ENCODE results near the gene PHAF1.

PHAF1 gene

DNA sequence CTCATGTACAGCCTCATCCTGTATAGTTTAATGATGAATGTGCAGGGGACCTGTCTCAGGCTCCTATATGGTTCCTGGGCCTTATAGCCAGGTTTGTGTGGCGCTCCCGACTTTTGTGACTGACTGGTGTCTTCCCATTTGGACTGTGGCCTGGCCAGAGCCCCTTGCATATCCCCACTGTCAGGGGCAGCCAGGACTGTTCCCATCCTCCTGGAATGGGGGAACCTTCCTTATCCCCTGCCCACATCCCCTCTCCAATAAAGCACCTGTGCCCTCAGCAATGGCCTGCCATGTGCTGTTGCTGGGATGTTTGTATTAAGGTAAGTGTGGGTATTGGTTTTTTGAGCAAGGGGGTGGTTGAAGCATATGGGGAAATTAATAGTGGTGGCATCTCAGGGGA, 38.5 kb downstream of the PHAF1 start:
- no peak for DNase-seq

DNA sequence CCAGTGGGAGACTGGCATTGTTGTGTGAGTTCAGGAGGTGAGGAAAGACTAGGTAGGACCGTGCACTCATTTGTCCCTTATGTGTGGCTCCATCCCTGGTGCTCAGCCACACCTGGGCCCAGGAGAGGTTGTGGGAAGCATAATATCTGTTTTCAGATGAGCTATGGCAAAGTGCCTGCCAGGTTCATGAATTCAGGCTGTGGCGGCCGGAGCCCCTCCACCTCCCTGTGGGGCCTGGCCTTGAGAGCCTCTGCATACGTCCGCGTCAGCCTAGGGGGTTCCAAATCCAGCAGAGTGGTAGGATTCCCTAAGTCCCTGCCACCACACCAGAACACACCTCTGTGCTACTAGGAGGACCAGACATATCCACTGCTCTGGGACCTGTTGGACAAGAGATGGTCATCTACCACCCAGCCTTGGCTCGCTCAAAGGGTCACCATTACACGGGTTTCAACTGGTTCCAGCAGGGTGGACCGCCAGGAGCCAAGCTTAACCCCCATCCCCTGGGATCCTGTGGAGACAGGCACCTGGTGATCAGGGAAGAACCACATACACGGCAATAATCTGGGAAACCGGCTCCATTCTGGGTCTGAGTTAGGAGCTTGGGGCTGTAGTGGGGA, 39.0 kb downstream of the PHAF1 start:
- DNase-seq, result no peak

DNA sequence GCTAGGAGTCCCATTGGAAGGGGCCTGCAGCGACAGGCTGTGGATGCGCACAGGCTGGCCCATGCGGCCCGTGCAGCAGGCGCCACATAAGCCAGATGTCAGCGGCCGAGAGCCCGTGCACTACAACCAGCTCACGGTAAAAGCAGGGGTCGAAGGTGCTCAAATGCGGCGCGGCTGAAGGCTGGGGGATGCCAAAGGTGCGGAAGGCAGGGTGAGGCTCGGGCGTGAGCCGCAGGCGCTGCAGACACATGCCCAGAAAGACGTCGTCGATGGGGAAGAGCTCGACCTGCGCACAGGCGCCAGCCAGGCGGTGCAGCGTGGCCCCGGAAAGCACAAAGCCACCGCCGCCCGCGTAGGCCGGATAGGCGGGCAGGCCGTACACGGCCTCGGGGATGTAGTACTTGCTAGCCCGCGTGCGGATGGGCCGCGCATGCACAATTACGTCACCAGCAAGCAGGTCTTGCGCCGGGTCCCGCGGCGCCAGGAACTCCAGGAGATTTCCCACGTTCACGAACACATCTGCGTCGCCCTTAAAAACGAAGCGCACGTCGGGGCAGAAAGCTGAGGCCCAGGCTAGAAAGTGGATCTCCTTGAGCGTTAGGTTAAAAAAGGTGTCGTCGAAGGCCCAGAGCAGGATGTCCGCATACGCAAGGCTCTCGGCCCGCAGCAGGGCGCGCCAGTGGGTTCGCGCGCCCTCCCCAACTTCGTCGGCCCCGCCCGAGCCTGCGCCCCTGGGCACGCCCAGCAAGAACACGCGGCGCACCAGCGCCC, 39.7 kb downstream of the PHAF1 start:
- no peak for DNase-seq

DNA sequence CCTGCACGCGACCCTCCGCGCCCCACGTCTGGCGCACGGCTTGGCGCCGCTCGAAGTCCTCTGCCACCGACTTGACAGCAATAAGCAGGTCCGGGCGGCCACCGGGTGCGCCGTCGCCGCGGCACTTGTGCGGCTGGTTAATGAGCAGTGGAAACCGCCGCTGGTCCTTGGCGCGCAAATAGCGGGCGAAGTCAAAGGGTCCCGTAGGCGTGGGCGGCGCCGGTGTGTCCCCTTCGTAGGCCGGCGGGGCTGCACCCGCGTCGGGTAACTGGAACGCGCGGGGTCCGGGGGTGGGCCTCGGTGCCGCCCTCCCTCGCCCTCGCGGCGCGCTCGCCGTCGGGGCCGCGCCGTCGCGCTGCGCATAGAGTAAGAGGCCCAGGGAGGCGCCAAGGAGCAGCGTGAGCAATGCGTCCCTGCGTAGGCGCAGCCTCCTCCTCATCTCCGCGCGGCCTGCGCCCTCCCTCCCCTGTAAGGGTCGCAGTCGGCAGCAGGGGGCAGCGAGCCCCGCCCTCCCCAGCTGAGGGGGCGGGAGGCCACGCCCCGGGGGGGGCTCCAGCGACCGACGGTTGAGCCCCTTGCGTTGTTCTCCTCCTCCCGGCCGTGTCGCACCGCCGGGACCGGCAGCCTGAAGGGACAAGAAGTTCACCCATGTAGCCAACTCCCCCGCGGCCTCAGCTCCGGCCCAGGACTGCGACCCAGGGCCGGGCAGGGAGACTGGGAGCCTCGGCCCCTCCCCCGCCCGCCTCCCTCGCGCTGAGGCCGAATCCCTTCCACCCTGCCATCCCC, 40.5 kb downstream of the PHAF1 start:
- DNase-seq, result no peak

DNA sequence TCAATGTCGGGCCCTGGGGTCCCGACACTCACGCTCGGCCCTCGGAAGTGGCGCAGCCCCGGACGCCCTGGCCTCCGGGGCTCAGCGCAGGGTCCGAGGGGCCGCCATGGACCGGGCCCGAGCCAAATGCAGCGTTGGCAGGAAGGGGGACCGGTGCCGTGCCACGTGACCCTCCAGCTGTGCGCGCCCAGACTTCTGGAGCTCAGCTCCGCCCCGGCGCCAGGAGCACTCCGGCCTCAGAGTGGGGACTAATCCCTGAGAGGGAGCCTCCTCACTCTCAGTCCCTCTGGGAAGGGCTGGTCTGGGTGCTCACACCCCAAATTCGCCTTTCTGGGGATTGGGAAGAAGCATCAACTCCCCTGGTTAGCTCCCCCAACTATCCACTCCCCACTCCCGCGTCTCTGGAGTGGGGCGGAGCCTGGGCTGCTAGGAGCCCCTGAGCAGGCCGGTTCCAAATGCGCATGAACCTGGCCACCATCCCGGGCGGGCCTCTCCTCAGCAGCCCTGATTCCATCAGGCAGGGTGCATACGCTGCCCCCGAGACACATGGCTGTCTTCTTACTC, 41.2 kb downstream of the PHAF1 start, which contains the start of gene B3GNT9:
Gene B3GNT9, minus strand, starts transcription at position 166 of the 564 bp plus-strand sequence. CDS start 513 bp downstream, outside the sequence.
- peak; percentile 45 for DNase-seq

DNA sequence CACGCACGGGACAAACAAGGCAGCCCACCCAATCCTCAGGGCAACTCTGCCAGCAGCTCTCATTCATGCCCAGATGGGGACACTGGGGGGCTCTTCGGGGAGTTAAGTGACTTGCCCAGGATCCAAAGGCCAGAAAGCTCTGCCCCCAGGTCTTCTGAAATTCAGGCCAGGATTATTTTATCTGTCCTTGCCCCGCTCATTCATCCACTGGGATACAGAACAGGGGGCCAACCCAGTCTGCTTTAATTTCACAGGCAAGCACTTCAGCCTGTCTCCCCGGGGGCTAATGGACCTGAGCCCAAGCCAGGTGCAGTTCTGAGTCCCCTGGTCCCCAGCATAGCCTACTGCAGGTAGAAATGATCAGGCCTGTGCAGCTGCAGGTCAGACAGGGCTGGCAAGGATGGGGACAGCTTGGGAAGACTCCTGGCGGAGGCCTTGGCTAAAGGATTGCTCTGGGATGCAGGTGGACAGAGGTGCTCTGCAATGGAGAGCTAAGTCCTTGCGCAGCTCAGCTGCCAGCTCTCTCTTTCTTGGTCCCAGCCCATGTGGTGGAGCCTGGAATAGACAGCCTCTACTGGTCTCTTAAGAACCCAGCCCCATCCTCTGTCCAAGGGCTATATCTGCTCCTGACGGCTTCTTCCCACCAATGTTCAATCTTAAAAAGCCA, 41.8 kb downstream of the PHAF1 start:
- no peak for DNase-seq

DNA sequence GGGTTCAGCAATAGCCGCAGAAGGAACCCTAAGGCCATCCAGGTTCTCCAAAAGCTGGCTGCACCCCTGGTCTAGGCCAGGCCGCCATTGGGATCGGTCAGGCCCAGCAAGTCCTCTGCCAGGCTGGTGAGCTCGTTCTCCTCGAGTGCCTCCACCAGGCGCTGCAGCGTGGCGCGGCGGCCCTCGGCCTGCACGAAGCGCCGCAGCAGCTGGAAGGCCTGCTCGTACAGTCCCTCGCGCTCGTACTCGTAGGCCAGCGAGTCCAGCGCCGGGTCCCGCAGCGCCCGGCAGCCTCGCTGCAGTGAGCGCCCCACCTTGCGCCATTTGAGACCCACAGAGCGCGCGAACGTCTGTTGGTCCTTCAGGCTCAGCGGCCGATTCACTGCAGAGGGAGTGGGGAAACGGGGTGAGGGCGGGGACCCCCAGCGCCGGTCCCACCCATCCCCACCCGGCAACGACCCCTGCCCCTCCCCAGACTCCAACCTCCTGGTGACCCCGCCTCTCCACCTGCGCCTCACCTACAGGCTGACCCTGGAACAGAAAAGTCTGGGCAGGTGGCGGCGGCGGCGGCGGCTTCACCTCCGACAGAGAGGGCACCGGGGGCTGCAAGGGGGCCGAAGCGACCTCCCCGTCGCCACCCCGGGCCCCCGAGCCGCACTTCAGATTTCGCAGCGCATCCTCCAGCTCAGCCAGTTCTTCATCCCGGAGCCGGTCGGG, 45.0 kb downstream of the PHAF1 start:
- DNase-seq, result no peak

DNA sequence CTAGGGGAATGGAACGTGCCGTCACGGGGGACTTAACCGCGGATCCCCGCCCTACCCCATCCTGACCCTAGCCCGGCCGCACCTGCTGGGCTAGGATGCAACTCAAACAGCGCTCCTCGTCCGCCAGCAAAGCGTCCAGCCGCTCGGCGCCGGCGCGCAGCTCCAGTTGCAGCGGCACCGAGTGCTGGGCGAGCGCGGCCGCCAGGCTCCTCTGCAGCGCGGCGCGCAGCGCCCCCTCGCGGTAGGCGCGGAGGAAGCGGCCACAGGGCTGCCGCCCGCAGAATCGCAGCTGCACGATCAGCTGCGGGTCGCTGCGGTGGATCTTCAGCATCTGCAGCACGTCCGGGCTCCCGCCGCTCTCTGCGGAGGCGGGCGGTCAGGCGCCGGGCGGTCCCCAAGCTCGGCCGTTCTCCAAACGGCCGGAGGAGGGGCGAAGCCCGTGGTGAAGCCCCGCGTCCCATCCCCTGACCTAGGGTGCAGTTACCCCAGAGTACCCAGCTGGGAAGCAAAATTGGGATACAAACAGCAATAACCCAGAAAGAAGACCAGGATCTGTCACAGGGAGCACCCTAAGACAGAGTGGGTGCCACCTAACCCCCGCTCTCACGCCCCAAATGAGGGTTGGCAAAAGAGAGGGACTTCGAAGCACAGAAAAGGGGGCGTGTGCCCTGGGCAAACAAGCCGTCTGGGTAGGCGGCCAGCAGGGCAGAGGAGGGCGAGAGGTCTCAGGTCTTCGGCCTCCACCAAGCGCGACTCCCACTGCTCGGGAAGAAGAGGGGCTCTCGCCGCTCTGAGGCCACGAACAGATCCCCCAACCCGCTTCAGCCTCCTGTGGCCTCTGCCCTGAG, 45.8 kb downstream of the PHAF1 start:
- DNase-seq, result peak; percentile 9

DNA sequence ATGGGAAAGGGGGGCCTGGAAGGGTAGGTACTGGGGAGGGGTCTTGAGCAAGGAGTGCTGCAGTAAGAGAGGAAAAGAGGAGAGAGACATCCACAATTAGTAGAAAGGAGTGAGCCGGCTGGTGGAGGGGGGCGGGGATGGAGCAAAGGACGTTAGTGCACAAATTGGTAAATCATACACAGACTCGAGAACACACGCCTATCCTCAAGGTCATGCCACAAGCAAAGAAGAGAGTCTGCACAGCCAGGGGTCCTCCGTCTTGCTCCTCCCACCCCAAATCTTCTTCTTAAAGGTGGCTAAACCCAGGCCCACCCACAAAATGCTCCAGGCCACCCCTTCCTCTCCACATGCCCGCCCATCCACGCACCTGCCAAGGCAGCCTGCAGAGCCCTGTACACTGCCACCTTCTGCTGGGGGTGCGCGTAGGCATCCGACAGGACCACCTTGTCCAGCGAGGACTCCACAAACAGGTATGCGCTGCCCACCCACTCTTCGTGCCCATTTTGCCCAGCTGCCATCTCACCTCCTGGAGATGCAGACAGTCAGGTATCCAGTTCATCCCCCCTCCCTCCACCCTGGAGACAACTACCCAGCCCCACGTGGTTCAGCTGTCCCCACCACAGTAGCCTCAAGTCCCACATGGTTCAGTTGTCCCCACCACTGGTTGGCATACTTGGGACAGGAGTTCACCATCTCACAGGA, 46.6 kb downstream of the PHAF1 start:
- DNase-seq, result no peak

DNA sequence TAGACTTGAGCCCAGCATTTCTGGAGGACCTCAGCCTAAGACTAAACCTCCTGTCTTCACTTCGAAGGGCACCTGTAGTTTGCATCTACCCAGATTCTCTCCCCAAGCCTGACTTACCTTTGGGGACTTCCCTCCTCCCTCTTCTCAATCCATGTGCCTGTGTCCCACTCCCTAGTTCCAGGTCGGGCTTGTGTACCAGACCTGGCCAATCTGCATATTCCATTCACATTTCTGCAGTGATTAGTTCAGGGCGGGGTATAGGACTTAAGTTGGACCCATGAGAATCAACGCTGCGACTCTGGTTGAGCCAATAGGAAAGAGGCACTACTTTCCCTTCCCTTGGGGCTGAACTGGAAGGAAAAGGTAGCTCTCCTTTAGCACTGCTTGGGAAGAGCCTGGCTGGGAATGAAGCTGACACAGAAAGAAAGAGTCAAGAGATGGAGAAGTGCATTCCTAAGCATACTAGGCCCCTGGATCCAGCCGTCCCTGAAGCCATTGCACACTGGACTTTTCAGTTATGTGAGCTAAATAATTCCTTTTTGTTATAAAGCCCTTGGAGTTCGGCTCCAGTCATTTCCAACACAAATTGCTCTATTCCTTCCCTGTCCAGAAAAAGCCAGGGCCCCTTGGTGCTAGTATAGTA, 47.5 kb downstream of the PHAF1 start:
- DNase-seq, result no peak

DNA sequence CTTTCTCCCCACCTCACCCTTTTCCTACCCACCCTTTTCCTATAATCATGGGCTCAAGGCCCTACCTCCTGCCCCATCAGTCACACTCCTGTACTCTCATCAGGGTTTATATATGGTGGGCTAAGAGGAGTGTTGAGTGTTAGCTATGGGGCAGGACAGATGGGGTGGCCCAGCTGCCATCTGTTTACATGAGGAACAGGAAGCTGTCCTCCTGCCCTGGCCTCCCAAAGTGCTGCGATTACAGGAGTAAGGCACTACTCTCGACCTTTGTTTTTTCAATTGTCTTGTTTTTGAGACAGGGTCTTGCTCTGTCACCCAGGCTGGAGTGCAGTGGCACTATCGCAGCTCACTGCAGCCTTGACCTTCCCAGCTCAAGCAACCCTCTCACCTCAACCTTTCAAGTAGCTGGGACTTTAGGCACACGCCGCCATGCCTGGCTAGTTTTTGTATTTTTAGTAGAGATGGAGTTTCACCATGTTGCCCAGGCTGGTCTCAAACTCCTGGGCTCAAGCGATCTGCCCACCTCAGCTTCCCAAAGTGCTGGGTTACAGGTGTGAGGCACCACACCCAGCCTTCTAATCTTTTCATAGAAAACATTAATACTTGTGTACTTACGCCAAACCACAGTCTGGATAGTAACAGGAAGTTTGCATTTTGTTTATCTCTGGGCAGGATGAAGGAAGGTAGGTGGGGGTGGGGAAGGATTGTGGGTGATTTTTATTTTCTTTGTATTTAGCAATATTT, 48.3 kb downstream of the PHAF1 start:
- no peak for DNase-seq

DNA sequence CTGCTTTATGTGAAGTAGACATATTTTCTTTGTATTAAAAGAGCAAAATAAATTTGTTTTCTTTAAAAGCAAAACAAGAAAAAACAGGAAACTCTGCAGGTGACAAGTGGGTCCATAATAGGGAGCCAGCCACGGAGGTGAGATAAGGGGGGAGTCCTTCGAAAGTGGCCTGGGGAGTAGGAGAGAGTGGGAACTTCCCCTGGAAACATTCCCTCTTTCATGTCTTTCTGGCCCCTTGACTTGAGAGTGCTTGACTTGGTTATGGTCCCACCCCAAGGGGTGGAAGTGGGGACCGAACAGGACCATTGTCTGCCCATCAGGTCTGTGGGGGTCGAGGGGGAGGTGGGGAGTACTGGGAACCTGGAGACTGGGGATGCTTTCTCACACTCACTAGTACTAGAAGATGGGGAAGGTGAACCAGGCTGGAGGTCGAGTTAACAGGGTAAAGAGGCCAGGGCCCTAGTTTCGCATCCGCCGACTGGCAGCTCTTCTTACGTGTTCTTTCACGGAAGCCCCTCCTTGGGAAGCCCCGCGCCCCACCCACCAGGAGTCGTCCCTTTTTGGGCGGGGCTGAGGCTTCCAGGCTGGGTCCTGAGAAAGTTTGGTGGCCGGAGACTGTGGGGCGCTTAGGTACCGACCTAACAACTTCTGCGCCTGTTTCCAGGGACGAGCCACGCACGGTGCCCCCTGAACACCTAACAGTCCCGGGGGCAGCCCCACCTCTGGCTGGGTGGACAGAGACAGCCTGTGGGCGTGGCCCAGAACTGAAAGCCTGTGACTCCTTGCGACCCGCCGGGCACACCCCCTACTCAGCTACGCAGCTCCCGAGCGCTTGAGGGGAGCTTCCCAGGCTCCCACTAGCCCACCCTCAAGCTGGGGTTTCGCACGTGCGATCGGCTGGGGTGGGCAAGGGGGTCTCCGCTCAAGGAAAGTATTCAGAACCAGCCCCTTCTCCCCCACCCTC, 49.2 kb downstream of the PHAF1 start:
- no peak for DNase-seq

DNA sequence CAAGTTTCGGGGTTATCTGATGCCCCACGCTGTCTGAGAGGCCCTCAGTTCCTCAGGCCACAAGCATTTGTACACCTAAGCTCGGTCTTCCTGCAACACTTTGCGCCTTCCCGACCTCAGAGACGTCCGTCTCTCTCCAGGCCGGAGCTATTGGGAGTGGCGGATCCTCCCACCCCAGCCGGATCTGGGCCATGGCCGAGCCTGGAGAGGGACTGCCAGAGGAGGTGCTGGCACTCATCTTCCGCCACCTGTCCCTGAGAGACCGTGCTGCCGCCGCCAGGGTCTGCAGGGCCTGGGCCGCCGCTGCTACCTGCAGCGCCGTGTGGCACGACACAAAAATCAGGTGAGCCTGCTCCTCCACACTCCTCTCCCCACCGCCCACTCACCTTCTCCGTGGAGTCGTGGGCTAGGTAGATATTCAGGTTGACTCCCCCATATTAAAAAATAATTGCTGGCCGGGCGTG, 51.9 kb downstream of the PHAF1 start:
- DNase-seq, result no peak

DNA sequence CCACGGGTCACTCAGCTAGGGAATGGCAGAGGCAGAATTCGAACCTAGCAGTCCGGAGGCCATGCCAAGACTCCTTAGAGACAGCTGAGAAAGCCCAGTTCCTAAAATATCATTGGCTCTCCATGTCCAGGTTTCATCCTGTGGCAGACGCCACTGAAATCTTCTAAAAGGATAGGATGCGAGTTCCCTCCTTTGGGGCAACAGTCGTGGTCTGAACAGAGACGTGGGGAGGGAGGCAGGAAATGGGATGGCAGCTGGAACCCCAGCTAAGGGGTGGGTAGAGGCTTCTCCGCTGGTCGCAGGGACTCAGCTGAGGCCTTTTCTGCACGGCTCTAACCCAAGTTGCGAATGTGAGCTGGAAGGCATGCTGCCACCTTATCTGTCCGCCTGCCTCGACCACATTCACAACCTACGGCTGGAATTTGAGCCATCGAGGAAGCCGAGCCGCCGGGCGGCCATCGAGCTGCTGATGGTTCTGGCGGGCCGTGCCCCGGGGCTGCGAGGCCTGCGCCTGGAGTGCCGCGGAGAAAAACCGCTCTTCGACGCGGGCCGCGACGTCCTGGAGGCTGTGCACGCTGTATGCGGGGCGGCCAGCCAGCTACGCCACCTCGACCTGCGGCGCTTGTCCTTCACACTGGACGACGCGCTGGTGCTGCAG, 52.9 kb downstream of the PHAF1 start:
- no peak for DNase-seq

DNA sequence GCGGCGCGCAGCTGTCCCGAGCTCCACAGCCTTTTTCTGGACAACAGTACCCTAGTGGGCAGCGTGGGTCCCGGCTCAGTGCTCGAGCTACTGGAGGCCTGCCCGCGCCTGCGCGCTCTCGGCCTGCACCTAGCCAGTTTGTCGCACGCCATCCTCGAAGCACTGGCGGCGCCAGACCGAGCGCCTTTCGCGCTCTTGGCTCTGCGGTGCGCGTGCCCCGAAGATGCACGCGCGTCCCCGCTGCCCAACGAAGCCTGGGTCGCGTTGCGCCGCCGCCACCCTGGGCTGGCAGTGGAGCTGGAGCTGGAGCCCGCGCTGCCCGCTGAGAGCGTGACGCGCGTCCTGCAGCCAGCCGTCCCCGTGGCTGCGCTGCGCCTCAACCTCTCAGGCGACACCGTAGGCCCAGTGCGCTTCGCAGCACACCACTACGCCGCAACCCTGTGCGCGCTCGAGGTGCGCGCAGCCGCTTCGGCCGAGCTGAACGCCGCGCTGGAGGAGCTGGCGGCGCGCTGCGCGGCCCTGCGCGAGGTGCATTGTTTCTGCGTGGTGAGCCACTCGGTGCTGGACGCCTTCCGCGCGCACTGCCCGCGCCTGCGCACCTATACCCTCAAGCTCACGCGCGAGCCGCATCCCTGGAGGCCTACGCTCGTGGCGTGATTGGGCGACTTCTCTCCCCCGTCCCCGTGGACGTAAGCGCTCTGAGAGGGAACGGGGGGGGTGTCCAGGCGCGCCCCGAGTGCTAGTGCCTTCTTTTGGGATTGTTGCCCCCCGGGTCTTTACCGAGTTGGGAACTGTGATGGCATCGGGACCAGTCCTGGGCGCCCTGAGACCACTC, 53.6 kb downstream of the PHAF1 start:
- peak; percentile 6 for DNase-seq

DNA sequence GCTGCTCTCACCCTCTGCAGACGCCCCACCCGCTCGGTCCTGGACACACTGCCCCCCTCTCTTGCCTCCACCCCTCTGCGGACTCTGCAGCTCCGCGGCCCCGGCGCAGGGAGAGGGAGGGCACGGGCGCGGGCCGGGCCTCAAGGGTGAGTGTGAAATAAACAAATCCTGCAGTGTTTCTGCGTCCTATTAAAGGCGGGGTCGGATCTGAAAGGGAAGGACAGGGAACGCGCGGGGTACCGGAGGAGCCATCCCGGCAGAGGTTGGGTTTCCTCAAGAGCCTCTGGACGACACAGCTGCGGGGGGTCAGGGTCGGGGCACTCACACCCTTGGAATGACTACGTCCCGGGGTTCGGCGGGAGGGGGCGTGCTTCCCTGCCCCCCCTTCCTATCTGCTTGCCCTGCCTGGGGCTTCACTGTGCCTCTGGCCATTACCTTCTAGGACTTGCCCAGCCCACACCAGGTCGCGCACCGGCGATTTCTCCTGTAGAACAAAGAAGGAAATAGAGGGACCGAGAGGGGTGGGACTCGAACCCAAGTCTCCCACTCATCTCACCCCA, 54.3 kb downstream of the PHAF1 start:
- DNase-seq, result no peak

Measured in NCI-H446 treated with DMSO at 0.1 percent for 48 hours (cell line).